GM10266 (cell line): Measurements from ENCODE around the gene CNPY1.
A peak's percentile ranks its signal among the peaks of the same experiment; 100 is the strongest.

Experiments used
- DNase-seq: peaks from one replicate; pipeline ENCODE4 v3.0.0; 2012; ENCODE audit errors: extremely low spot score
- CTCF ChIP-seq: IDR thresholded peaks from 2 replicates; pipeline ENCODE4 v1.5.1; 2012; ENCODE audit warnings: mild to moderate bottlenecking, low read depth; ENCODE audit not compliant: control insufficient read depth, insufficient read depth; ENCODE audit errors: missing control alignments

Gene CNPY1

DNA sequence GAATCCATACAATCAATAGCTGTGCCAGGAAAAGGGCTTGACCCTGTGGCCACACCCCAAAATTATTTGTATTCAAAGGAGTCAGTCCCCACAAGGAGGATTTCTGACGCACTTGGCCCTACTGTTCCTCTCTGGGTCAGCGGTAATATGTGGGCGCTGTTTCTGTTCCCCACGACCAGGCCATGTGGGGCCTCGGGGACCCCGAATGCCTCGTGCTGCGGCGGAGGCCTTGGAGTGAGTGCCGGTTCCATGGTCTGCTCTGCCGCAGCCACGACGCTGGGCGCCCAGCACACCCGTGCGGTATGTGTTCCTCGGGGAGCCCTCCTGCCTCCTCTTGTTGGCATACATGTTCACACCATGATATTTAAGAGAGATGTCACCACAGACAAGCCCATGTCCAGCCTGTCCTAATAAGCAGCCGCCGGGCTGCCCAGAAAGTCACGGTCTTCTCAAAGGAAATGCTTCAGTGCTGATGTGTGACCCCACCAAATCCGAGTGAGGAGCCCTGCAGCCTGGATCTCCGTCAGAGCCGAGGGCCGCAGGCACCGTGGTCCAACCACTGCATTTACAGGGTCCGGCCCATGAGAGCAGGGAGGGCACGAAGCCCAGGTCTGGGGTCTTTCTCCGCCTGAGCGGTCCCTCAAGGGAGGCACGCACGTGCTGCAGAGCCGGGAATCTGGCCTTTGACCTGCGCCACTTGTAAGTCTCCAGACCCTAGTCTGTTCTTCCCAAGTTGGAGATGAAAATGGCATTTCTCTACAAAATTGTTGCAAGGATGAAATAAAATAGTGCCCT lies 52.4 kb downstream of the CNPY1 start:
- no peak for TF ChIP-seq CTCF
- no peak for DNase-seq

GRCh38 chr7:155491812-155492211 lies 54.5 kb downstream of the CNPY1 start:
- DNase-seq, result no peak
- TF ChIP-seq CTCF, result no peak

DNA sequence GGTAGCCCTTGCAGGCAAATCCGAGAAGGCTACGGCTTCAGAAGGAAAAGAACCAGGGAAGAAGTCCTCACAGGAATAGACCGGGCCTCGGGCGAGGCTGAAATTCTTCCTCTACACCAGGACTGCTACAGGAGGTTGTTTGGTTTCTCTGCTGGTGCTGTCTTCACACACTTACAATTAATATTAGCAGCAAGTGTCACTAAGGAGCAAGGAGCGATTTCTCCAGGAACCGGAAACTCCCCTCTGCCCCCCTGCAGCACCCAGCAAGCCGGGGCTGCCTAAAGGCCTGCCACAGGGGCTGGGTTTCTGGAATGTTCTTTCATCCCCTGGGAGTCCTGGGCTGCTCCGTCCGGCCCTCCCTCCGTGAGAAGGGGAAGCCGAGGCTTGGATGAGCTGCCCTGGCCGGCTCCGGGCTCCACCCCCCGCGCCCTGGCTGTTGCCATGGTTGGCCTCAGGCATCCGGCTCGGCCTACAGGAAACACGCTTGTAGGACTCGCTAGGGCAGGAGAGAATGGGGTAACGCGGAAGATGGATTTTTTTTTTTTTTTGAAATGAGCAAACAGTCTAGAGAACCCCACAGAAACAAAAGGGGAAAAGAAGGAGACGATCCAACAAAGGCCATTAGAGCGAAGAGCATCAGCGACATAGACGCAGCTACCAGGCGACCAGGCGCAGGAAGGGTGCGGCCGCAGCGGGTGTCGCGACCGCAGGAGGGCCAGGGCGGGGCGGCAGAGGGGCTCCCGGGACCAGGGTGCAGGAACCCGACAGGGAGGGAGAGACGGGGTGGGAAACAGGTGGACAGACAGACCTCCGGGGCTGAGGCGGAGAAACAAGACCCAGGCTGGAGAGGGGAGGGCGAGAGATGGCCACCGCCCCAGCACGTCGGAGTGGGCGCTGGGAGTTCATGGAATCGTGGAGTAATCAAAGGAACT lies 55.4 kb downstream of the CNPY1 start:
- peak; percentile 72 for DNase-seq
- no peak for TF ChIP-seq CTCF

DNA sequence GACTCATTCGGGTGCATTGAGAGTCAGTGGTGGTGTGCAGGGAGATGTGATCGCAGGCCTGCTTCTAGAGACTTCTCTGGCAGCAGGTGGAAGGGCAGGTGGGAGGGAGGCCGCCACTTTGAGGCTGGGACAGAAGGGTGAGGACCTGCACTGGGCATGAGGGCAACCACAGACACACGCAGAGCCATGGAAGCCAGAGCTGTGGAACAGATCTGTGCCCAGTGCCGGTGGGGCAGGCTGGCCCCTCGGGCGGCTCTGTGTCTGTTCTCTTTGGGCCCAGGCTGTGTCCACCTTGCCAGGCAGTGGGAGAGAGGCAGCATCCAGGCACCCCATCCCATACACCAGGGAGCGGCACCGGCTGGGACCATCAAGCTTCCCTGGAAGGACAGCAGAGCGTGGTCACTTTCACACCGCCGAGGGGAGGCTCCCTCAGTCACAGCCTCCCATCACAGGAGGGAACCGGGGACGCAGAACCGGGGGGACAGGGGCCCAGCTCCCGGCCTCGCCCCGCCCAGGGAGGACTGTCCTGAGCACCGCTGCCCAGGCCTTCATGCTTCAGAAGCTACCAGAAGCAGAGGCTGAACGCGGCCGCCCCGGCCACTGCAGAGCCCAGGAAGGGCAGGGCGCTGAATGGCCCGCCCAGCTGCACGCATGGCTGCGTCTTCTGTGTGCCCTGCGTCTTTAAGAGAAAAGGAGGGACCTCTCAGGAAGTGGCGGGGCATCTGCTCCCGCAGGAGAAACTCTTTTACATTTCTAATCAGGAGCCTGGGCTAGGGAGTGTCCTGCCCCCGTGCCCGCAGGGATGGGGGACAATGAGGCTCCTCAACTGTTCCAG lies 56.3 kb downstream of the CNPY1 start:
- no peak for TF ChIP-seq CTCF
- DNase-seq, result no peak

GRCh38 chr7:155489158-155489840 lies 57.1 kb downstream of the CNPY1 start:
- no peak for TF ChIP-seq CTCF
- DNase-seq, result no peak

- no peak for DNase-seq
- no peak for TF ChIP-seq CTCF
Observed at GRCh38 chr7:155488483-155489127, 57.8 kb downstream of the CNPY1 start.
